NCI-H345 treated with DMSO at 0.1 percent for 48 hours (cell line): ENCODE measurements around the gene TAF5.
"Not testable (repeated sequence)": the region's sequence is repeated elsewhere in the genome, so short reads cannot be mapped to it uniquely, and the experiment has no call there.

ENCODE experiments used
- DNase-seq: peaks from one replicate; lab custom pipeline; 2025; ENCODE audit not compliant: unreplicated experiment; lab: John Stamatoyannopoulos, UW

TAF5 gene

GRCh38 chr10:103367782-103368518, at the start of gene TAF5:
Gene TAF5, plus strand, starts transcription at chr10:103367976. Its CDS starts 14 bp downstream, at chr10:103367990.
- DNase-seq: peak; percentile 76

DNA sequence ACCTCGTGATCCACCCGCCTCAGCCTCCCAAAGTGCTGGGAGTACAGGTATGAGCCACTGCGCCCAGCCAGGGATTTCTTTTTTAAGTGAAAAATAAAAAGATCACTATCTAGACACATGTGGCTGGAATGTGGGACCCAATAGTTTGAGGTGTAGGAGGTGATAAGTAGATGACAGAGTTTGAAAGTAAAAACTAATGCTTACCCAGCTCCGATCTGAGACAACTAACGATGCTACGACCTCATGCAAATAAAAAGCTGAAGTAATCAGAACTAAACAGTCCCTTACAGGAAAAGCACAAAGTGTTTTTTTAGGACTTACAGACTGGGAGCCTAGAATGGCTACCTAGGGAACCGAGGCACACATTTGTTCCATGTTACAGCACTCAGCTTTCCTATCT, 39.9 kb upstream of the TAF5 start:
- no peak for DNase-seq

DNA sequence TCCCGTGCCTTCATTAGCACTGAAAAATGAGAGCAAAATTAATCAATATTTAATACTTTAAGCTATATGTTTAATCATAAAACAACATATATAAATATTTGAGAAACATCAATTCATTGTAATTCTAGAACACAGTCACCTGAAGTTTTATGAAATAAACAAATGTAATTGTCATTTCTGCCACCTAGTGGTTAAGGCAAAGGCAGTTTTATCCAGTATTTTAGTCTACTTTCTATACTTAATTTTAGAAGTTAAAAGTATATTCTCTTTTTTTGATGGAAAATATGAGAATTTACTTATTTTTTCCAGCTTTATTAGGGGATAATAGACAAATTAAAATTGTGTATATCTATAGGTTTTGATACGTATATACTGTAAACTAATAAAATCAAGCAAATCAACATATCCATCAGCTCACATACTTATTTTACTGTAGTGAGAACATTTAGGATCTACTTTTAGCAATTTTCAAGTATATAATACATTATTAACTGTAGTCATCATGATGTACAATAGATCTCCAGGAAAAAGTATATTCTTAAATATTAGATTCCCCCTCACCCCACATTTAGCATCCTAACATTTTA, 33.7 kb upstream of the TAF5 start:
- DNase-seq: peak; percentile 10

DNA sequence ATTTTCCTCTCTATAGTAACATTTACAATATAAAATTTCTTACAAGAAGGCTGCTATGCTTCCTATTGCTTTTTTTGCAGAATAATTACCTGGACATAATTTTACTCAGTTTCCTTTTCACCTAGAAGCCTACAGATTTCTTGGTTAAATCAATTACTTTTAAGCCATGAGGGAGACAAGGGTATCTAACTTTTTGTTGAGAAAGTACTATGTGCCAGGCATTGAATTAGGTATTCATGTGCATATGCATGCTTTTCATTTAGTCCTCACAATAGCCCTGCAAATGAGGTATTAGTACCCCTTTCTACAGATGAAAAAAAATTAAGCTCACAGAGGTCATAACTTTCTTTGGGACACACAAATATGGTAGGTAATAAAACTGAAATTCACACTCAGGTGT, 33.2 kb upstream of the TAF5 start:
- no peak for DNase-seq

- no peak for DNase-seq
These were observed 31.4 kb upstream of the TAF5 start for GRCh38 chr10:103336370-103336769.

DNA sequence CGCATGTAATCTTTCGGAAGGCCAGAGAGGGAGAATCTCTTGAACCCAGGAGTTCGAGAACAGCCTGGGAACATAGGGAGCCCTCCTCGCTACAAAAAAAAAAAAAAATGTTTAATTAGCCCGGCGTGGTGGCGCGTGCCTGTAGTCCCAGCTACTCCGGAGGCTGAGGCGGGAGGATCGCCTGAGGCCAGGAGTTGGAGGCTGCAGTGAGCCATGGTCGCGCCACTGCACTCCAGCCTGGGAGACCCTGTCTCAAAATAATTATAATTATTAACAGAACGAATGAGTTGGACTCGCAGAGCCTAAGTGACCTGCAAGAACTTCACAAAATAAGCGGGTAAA, 17.6 kb upstream of the TAF5 start:
- DNase-seq: no peak

GRCh38 chr10:103350517-103351260, 17.1 kb upstream of the TAF5 start, which contains the start of gene PCGF6:
Gene PCGF6, minus strand, starts transcription at chr10:103351140. Its CDS starts 74 bp downstream, at chr10:103351066.
- DNase-seq: peak; percentile 39

GRCh38 chr10:103353281-103353680, 14.5 kb upstream of the TAF5 start:
- DNase-seq: no peak

DNA sequence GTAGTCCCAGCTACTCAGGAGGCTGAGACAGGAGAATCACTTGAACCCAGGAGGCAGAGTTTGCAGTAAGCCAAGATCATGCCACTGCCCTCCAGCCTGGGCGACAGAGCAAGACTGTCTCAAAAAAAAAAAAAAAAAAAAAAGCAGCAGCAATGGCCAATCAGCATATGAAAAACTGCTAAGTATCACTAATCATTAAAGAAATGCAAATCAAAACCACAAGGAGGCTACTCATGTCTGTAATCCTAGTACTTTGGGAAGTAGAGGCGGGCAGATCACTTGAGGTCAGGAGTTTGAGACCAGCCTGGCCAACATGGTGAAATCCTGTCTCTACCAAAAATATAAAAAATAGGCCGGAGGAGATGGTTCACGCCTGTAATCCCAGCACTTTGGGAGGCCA, 13.2 kb upstream of the TAF5 start:
- not testable (repeated sequence) for DNase-seq

DNA sequence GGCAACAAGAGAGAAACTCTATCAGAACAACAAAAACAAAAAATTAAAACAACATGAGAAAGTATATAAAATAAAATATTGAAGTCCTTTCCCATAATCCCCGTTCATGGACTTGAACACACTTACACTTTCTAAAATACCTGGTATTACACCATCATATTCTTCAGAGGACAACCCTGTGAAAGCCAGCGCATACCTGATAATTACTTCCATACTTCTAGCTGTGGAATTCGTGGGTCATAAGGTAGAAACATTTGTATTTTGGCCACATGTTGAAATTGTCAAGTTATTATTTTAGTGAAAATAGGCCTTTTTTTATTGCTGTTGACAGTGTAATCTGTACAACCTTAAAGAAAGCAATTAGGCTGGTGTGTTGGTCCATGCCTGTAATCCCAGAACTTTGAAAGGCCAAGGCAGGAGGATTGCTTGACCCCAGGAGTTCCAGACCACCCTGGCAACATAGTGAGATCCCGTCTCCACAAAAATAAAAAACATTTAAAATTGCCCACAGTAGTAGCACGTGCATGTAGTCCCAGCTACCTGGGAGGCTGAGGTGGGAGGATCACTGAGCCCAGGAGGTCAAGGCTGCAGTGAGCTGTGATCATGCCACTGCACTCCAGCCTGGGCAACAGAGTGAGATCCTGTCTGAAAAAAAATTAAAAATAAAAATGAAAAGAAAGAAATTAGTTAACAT, 11.7 kb upstream of the TAF5 start:
- DNase-seq: no peak

DNA sequence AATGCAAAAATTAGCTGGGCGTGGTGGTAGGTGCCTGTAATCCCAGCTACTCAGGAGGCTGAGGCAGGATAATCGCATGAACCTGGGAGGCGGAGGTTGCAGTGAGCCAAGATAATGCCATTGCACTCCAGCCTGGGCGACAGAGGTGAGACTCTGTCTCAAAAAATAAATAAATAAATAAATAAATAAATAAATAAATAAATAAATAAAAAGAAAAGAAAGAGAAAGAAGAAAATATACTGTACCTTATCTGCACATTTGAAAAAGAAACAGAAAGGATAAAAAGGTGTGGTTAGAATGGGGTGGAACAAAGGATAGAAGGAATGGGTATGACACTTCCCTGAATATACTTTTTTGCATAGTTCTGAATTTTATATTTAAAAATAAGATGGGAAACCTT, 8.3 kb upstream of the TAF5 start:
- not testable (repeated sequence) for DNase-seq

DNA sequence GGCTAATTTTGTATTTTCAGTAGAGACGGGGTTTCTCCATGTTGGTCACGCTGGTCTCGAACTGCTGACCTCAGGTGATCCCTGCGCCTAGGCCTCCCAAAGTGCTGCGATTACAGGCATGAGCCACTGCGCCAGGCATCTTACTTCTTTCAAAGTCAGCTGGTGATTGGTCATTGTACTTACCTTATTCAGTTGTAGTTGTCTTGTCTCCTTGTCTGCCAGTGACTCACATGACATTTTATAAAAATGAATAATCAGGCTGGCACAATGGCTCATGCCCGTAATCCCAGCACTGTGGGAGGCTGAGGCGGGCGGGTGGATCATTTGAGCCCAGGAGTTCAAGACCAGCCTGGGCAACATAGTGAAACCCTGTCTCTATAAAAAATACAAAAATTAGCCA, 7.0 kb upstream of the TAF5 start:
- DNase-seq: not testable (repeated sequence)

GRCh38 chr10:103367379-103367781, 396 bp upstream of the TAF5 start:
- DNase-seq: peak; percentile 14

GRCh38 chr10:103373544-103373943, 5.8 kb downstream of the TAF5 start:
- DNase-seq: no peak

DNA sequence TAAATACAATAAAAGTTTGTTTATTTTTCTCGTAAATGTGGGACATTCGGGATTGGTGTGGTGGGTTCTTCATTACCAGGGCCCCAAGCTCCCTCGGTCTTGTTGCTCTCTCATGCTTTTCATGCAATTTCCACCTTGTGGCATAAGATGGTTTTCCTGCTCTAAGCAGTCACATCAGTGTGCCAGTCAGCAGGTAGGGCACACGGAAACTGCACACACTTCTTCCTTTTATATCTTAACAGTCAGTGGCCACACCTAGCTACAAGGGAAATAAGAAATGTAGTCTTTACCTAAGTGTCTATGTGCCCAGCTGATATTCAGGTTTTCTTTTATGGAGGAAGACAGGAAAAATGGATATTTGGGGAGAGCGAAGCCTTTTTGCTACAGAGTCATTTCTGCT, 6.5 kb downstream of the TAF5 start:
- no peak for DNase-seq

DNA sequence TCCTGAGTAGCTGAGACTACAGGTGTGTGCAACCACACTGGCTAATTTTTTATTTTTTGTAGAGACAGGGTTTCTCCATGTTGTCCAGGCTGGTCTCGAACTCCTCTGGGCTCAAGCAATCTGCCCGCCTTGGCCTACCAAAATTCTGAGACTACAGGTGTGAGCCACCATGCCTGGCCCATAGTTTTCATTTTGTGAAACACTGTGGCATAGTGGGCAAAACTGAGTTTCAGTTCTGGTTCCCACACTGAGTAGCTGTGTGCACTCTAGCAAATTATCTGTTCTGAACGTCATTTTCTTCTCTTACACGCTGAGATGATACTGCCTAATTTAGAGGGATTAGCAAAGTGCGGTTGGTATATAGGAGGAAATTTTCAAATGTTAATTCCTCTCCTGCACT, 15.0 kb downstream of the TAF5 start:
- DNase-seq: no peak

GRCh38 chr10:103394180-103394579, 26.4 kb downstream of the TAF5 start:
- no peak for DNase-seq

DNA sequence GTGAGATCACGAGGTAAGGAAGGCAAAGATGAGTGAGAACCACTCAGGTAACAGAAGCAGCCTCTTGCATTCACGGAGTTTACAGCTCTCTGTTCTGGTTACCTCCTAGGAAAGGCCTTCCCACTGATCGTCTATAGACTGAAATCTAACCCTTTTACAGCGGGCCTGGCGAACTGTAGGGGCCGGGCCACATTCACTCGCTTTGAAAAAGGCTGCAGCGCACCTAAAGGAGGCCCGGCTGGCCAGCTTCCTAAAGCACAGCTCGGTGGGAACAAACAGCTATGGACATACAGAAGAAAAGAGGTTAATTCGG, 27.9 kb downstream of the TAF5 start:
- DNase-seq: no peak

- DNase-seq: peak; percentile 86
These were observed 28.5 kb downstream of the TAF5 start, which contains the start of the genes ATP5MK and PDCD11 for GRCh38 chr10:103396067-103396788. Gene ATP5MK, minus strand, starts transcription at chr10:103396475. Its CDS starts 4,018 bp downstream, at chr10:103392457. Gene PDCD11, plus strand, starts transcription at chr10:103396626. Its CDS starts 1,801 bp downstream, at chr10:103398427.

- no peak for DNase-seq
These were observed 29.0 kb downstream of the TAF5 start for GRCh38 chr10:103396789-103397087.
